Activated T-helper 9 cell treated with anti-CD3 and anti-CD28 coated beads, Interleukin-2, amount 50 U/mL, for 16 hours (primary cell): ENCODE results near the gene SLC44A3.
A peak's percentile ranks its signal among the peaks of the same experiment; 100 is the strongest.

ENCODE experiments used
- DNase-seq: peaks from one replicate; pipeline ENCODE4 v3.0.0-alpha.2; 2020; ENCODE audit warnings: low read depth

The SLC44A3 gene

GRCh38 chr1:94908190-94908589 is 88.0 kb downstream of the SLC44A3 start:
- DNase-seq: no peak

- DNase-seq: no peak
Measured at GRCh38 chr1:94908965-94909364, 88.8 kb downstream of the SLC44A3 start.

- no peak for DNase-seq
Measured at GRCh38 chr1:94909486-94909885, 89.3 kb downstream of the SLC44A3 start.

GRCh38 chr1:94912263-94913184 is 92.4 kb downstream of the SLC44A3 start:
- no peak for DNase-seq

GRCh38 chr1:94917251-94917650 is 97.1 kb downstream of the SLC44A3 start:
- DNase-seq: no peak

- no peak for DNase-seq
Measured at GRCh38 chr1:94919241-94920030, 99.3 kb downstream of the SLC44A3 start.

GRCh38 chr1:94920061-94920460 is 99.9 kb downstream of the SLC44A3 start:
- no peak for DNase-seq

- no peak for DNase-seq
Measured at GRCh38 chr1:94921977-94922376, 101.8 kb downstream of the SLC44A3 start.

- no peak for DNase-seq
Measured at GRCh38 chr1:94922761-94923331, 102.7 kb downstream of the SLC44A3 start.

- DNase-seq: no peak
Measured at GRCh38 chr1:94925004-94925403, 104.8 kb downstream of the SLC44A3 start.

- DNase-seq: no peak
Measured at GRCh38 chr1:94925561-94926125, 105.5 kb downstream of the SLC44A3 start.

GRCh38 chr1:94926126-94926914 is 106.2 kb downstream of the SLC44A3 start:
- no peak for DNase-seq

GRCh38 chr1:94926915-94927404 is 106.8 kb downstream of the SLC44A3 start, which contains the start of gene CNN3:
CNN3 (minus strand) TSS chr1:94927110; CDS start chr1:94926894, 216 bp downstream.
- DNase-seq: peak; percentile 44

GRCh38 chr1:94927405-94928175 is 107.4 kb downstream of the SLC44A3 start:
- DNase-seq: no peak

GRCh38 chr1:94928293-94928939 is 108.3 kb downstream of the SLC44A3 start:
- DNase-seq: no peak

- DNase-seq: no peak
Measured at GRCh38 chr1:94929351-94930217, 109.4 kb downstream of the SLC44A3 start.

GRCh38 chr1:94931254-94931841 is 111.2 kb downstream of the SLC44A3 start:
- DNase-seq: no peak

GRCh38 chr1:94934551-94934950 is 114.4 kb downstream of the SLC44A3 start:
- no peak for DNase-seq

GRCh38 chr1:94935034-94935433 is 114.9 kb downstream of the SLC44A3 start:
- no peak for DNase-seq
